Uterus (tissue), 4 donors: ENCODE data around the gene STRN3. TPM values are rescaled to one million over a fixed set of nuclear protein-coding genes. Genes with fewer than 3 reads are reported as not detected.

ENCODE experiments used
- DNase-seq, 2 donors: peaks; one replicate each; pipeline ENCODE4 v3.0.0-alpha.2; 2019 to 2020
- H3K27ac ChIP-seq, 2 donors: fragments of 200-600 bp; sonication (generic); 1 replicate in 1 of 2; 2 replicates in 1 of 2; pipeline ENCODE4 v1.5.1; 2016 to 2018
- H3K27me3 ChIP-seq, 2 donors: fragments of 200-600 bp; sonication (generic); one replicate each; pipeline ENCODE4 v1.5.1; 2018 to 2019; ENCODE audit warnings: control low read depth in 1 of 2
- H3K36me3 ChIP-seq, 2 donors: fragments of 200-600 bp; sonication (generic); one replicate each; pipeline ENCODE4 v1.5.1; 2019; ENCODE audit warnings: control low read depth in 1 of 2
- H3K4me1 ChIP-seq, 2 donors: fragments of 200-600 bp; sonication (generic); one replicate each; pipeline ENCODE4 v1.5.1; 2018 to 2019; ENCODE audit warnings: control low read depth in 1 of 2
- H3K4me3 ChIP-seq, 2 donors: fragments of 200-600 bp; sonication (generic); 1 replicate in 1 of 2; 2 replicates in 1 of 2; pipeline ENCODE4 v1.5.1; 2018 to 2019; ENCODE audit warnings: mild to moderate bottlenecking in 1 of 2
- H3K9me3 ChIP-seq, 2 donors: fragments of 200-600 bp; sonication (generic); one replicate each; pipeline ENCODE4 v1.5.1; 2019; ENCODE audit warnings: control low read depth in 1 of 2
- POLR2A ChIP-seq, 2 donors: fragments of 450-650 bp; IDR thresholded peaks; one replicate each; pipeline ENCODE4 v1.6.1; 2016; ENCODE audit warnings: antibody characterized with exemption in 2 of 2, mild to moderate bottlenecking in 1 of 2, moderate library complexity in 1 of 2
- intact Hi-C: fragments of 100-400 bp; cut with DNase I; formaldehyde crosslinking; loops from one replicate; pipeline ENCODE4 v1.15.1; 2023; ENCODE audit warnings: low total_unique reads
- total RNA-seq, 4 donors: library from RNA; depleted of rRNA in 3 of 4; stranded (reverse); fragments of >200 nt in 3 of 4; gene quantifications; one replicate each; pipeline versions ENCODE4 v1.1.0 to v1.2.4, GENCODE V29; 2014 to 2023
- TF ChIP-seq, protein P1 (sequence below), 4 experiments: fragments of 200-600 bp in 2 of 4; fragments of 450-650 bp in 2 of 4; sonication (generic) in 2 of 4; IDR thresholded peaks; one replicate each; pipeline ENCODE4 v1.5.1; 2016 to 2019; ENCODE audit warnings: antibody characterized with exemption in 4 of 4, mild to moderate bottlenecking in 2 of 4, moderate library complexity in 1 of 4
- donor health status: DM: yes; HTN: yes; CAD: no.

The STRN3 gene
- total RNA-seq, 4 donors from 2014 or later = 25.9 to 82.0 (median 65.0) TPM

DNA sequence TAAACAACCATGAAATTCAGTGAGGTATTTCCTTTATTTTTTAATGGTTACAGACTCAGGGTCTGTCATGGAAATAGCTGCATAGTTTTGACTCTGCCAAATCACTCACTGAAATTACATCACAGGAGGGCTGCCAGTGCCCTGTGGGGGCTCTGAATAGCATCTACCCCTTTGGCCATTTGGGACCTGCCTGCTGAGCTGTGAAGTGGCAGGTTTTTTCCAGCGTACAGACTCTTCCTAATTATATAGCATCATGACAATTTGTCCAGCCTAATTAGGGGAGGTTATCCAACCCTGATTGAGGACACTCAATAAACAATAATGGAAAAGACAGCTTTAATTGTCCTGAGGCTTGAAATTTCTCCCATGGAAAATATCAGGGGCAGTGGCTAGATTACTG is 153.6 kb downstream of the STRN3 start:
- TF ChIP-seq POLR2A (IDR thresholded peaks at IDR 0.05) = no peak
- TF ChIP-seq, protein P1, sequence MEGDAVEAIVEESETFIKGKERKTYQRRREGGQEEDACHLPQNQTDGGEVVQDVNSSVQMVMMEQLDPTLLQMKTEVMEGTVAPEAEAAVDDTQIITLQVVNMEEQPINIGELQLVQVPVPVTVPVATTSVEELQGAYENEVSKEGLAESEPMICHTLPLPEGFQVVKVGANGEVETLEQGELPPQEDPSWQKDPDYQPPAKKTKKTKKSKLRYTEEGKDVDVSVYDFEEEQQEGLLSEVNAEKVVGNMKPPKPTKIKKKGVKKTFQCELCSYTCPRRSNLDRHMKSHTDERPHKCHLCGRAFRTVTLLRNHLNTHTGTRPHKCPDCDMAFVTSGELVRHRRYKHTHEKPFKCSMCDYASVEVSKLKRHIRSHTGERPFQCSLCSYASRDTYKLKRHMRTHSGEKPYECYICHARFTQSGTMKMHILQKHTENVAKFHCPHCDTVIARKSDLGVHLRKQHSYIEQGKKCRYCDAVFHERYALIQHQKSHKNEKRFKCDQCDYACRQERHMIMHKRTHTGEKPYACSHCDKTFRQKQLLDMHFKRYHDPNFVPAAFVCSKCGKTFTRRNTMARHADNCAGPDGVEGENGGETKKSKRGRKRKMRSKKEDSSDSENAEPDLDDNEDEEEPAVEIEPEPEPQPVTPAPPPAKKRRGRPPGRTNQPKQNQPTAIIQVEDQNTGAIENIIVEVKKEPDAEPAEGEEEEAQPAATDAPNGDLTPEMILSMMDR (IDR thresholded peaks at IDR 0.05) = no peak

GRCh38 chr14:30869551-30870155 is 156.5 kb downstream of the STRN3 start:
- DNase-seq = no peak
- Histone ChIP-seq H3K27me3 (peaks cover 0 to 9% of the 10 kb centered on the region in 2 donors), H3K36me3 (no peaks in the 10 kb centered on the region), H3K9me3 (no peaks in the 10 kb centered on the region), H3K4me1 (peaks cover 0 to 4% of the 10 kb centered on the region in 2 donors), H3K27ac (no peak overlapping the region), H3K4me3 (no peak overlapping the region)
- intact Hi-C loops = no loop called here
- TF ChIP-seq, protein P1 (IDR thresholded peaks at IDR 0.05) = no peak
- no peak for TF ChIP-seq POLR2A (IDR thresholded peaks at IDR 0.05)

More for the DNA sequence above, 153.6 kb downstream of the STRN3 start:
- no peak for DNase-seq
- intact Hi-C loops = no loop called here
- Histone ChIP-seq H3K27me3 (peaks cover 12 to 17% of the 10 kb centered on the region in 2 donors), H3K4me3 (no peak overlapping the region), H3K36me3 (no peaks in the 10 kb centered on the region), H3K27ac (no peak overlapping the region), H3K4me1 (peaks cover 0 to 11% of the 10 kb centered on the region in 2 donors), H3K9me3 (no peaks in the 10 kb centered on the region)

- Histone ChIP-seq H3K4me3 (no peak overlapping the region), H3K27ac (no peak overlapping the region), H3K36me3 (no peaks in the 10 kb centered on the region), H3K9me3 (no peaks in the 10 kb centered on the region), H3K4me1 (no peaks in the 10 kb centered on the region), H3K27me3 (no peaks in the 10 kb centered on the region)
- intact Hi-C loops = no loop called here
- DNase-seq = no peak
- TF ChIP-seq, protein P1 (IDR thresholded peaks at IDR 0.05) = no peak
- no peak for TF ChIP-seq POLR2A (IDR thresholded peaks at IDR 0.05)
These were observed 157.4 kb downstream of the STRN3 start for GRCh38 chr14:30868736-30869135.

GRCh38 chr14:30864934-30865333 is 161.2 kb downstream of the STRN3 start:
- H3K4me1 ChIP-seq = no peaks in the 10 kb centered on the region
- H3K9me3 ChIP-seq = no peaks in the 10 kb centered on the region
- no peak overlapping the region for H3K4me3 ChIP-seq
- no peak for DNase-seq
- H3K27ac ChIP-seq = no peak overlapping the region
- intact Hi-C loops = no loop called here
- H3K36me3 ChIP-seq = no peaks in the 10 kb centered on the region
- no peak for TF ChIP-seq POLR2A (IDR thresholded peaks at IDR 0.05)
- TF ChIP-seq, protein P1 (IDR thresholded peaks at IDR 0.05) = no peak
- no peaks in the 10 kb centered on the region for H3K27me3 ChIP-seq

- Histone ChIP-seq H3K36me3 (no peaks in the 10 kb centered on the region), H3K4me1 (no peaks in the 10 kb centered on the region), H3K27ac (no peak overlapping the region), H3K9me3 (no peaks in the 10 kb centered on the region), H3K4me3 (no peak overlapping the region), H3K27me3 (no peaks in the 10 kb centered on the region)
- intact Hi-C loops = no loop called here
- TF ChIP-seq, protein P1 (IDR thresholded peaks at IDR 0.05) = no peak
- TF ChIP-seq POLR2A (IDR thresholded peaks at IDR 0.05) = no peak
- DNase-seq = no peak
These were observed 165.0 kb downstream of the STRN3 start for GRCh38 chr14:30861200-30861599.
